Vagina (tissue), 2 donors: ENCODE data around the gene PTOV1.

Experiments
- POLR2AphosphoS5 ChIP-seq, 2 donors: sonication (generic); formaldehyde crosslinking; IDR thresholded peaks; one replicate each; pipeline ENCODE4 v1.9.0; 2017; ENCODE audit warnings: antibody characterized with exemption in 2 of 2, mild to moderate bottlenecking in 2 of 2, low read depth in 1 of 2; ENCODE audit not compliant: insufficient read depth in 1 of 2
- TF ChIP-seq, protein P1 (sequence below), 3 experiments: fragments of 450-650 bp in 2 of 3; fragments of 200-600 bp in 1 of 3; sonication (generic) in 1 of 3; IDR thresholded peaks; one replicate each; pipeline ENCODE4 v1.5.1; 2017 to 2019; ENCODE audit warnings: antibody characterized with exemption in 3 of 3, mild to moderate bottlenecking in 2 of 3, moderate library complexity in 2 of 3

- TF ChIP-seq, protein P1, sequence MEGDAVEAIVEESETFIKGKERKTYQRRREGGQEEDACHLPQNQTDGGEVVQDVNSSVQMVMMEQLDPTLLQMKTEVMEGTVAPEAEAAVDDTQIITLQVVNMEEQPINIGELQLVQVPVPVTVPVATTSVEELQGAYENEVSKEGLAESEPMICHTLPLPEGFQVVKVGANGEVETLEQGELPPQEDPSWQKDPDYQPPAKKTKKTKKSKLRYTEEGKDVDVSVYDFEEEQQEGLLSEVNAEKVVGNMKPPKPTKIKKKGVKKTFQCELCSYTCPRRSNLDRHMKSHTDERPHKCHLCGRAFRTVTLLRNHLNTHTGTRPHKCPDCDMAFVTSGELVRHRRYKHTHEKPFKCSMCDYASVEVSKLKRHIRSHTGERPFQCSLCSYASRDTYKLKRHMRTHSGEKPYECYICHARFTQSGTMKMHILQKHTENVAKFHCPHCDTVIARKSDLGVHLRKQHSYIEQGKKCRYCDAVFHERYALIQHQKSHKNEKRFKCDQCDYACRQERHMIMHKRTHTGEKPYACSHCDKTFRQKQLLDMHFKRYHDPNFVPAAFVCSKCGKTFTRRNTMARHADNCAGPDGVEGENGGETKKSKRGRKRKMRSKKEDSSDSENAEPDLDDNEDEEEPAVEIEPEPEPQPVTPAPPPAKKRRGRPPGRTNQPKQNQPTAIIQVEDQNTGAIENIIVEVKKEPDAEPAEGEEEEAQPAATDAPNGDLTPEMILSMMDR (IDR thresholded peaks at IDR 0.05) = no peak
- TF ChIP-seq POLR2AphosphoS5 (IDR thresholded peaks at IDR 0.05; ENCODE audit: insufficient read depth in 1 of 2, low read depth in 1 of 2) = no peak
Observed at GRCh38 chr19:49855676-49856573, 5.0 kb downstream of the PTOV1 start.
